Liver (tissue), 9 donors: Measurements from ENCODE around the gene SRP14. TPM values are rescaled to one million over a fixed set of nuclear protein-coding genes. Genes with fewer than 3 reads are reported as not detected.

Experiments used
- DNase-seq: peaks from one replicate; pipeline ENCODE4 v3.0.0-alpha.2; 2017; ENCODE audit warnings: low spot score
- H3K27ac ChIP-seq, 2 donors: one replicate each; pipeline ENCODE4 v1.7.0; 2013; ENCODE audit warnings: inconsistent platforms in 2 of 2, low read length in 2 of 2, control low read depth in 1 of 2, low read depth in 1 of 2, mild to moderate bottlenecking in 1 of 2
- H3K27me3 ChIP-seq, 4 donors: one replicate each; pipeline versions ENCODE4 v1.6.1 to v1.7.0; 2013; ENCODE audit warnings: low read length in 3 of 4, inconsistent platforms in 1 of 4, mild to moderate bottlenecking in 1 of 4, moderate library complexity in 1 of 4; ENCODE audit not compliant: control insufficient read depth in 4 of 4, insufficient read depth in 4 of 4
- H3K36me3 ChIP-seq, 4 donors: one replicate each; pipeline versions ENCODE4 v1.6.1 to v1.7.0; 2013; ENCODE audit warnings: low read length in 3 of 4, mild to moderate bottlenecking in 3 of 4, low read depth in 1 of 4, moderate library complexity in 1 of 4; ENCODE audit not compliant: control insufficient read depth in 4 of 4, insufficient read depth in 3 of 4
- H3K4me1 ChIP-seq, 4 donors: one replicate each; pipeline versions ENCODE4 v1.6.1 to v1.7.0; 2013; ENCODE audit warnings: low read length in 3 of 4, mild to moderate bottlenecking in 3 of 4, moderate library complexity in 1 of 4; ENCODE audit not compliant: control insufficient read depth in 4 of 4, insufficient read depth in 4 of 4
- H3K4me3 ChIP-seq, 3 donors: one replicate each; pipeline versions ENCODE4 v1.6.1 to v1.7.0; 2013; ENCODE audit warnings: low read length in 3 of 3, control low read depth in 1 of 3, low read depth in 1 of 3, mild to moderate bottlenecking in 1 of 3
- H3K9ac ChIP-seq, 2 donors: one replicate each; pipeline ENCODE4 v1.7.0; 2013; ENCODE audit warnings: low read length in 2 of 2, mild to moderate bottlenecking in 2 of 2, moderate library complexity in 2 of 2, control low read depth in 1 of 2, low read depth in 1 of 2
- H3K9me3 ChIP-seq, 4 donors: one replicate each; pipeline versions ENCODE4 v1.6.1 to v1.7.0; 2013; ENCODE audit warnings: low read length in 3 of 4; ENCODE audit not compliant: control insufficient read depth in 4 of 4
- EGR1 ChIP-seq, 2 donors: IDR thresholded peaks; 2 replicates each; pipeline ENCODE4 v1.6.1; 2016 to 2018; ENCODE audit warnings: antibody characterized with exemption in 2 of 2, low read depth in 2 of 2
- FOXA1 ChIP-seq: IDR thresholded peaks from 2 replicates; pipeline ENCODE4 v1.6.1; 2016; ENCODE audit warnings: antibody characterized with exemption
- FOXA2 ChIP-seq: IDR thresholded peaks from 2 replicates; pipeline ENCODE4 v1.6.1; 2016; ENCODE audit warnings: antibody characterized with exemption
- GABPA ChIP-seq, 2 donors: IDR thresholded peaks in 1 of 2; conservative IDR thresholded peaks in 1 of 2; 2 replicates each; pipeline ENCODE4 v1.6.1; 2016; ENCODE audit warnings: antibody characterized with exemption in 2 of 2, mild to moderate bottlenecking in 1 of 2, moderate library complexity in 1 of 2
- HNF4A ChIP-seq, 2 donors: conservative IDR thresholded peaks; 2 replicates each; pipeline ENCODE4 v1.6.1; 2016; ENCODE audit warnings: antibody characterized with exemption in 2 of 2, mild to moderate bottlenecking in 2 of 2
- HNF4G ChIP-seq: IDR thresholded peaks from 2 replicates; pipeline ENCODE4 v1.6.1; 2016; ENCODE audit warnings: antibody characterized with exemption
- JUND ChIP-seq, 2 donors: IDR thresholded peaks; 2 replicates each; pipeline ENCODE4 v1.6.1; 2016; ENCODE audit warnings: antibody characterized with exemption in 2 of 2
- NR2F2 ChIP-seq: IDR thresholded peaks from 2 replicates; pipeline ENCODE4 v1.6.1; 2016; ENCODE audit warnings: antibody characterized with exemption
- RXRA ChIP-seq, 2 donors: IDR thresholded peaks; 2 replicates each; pipeline ENCODE4 v1.6.1; 2017 to 2018; ENCODE audit warnings: antibody characterized with exemption in 2 of 2, mild to moderate bottlenecking in 1 of 2
- SP1 ChIP-seq: IDR thresholded peaks from 2 replicates; pipeline ENCODE4 v1.6.1; 2018; ENCODE audit warnings: antibody characterized with exemption, mild to moderate bottlenecking
- TAF1 ChIP-seq: conservative IDR thresholded peaks from 2 replicates; pipeline ENCODE4 v1.6.1; 2016; ENCODE audit warnings: antibody characterized with exemption, mild to moderate bottlenecking
- YY1 ChIP-seq: IDR thresholded peaks from 2 replicates; pipeline ENCODE4 v1.6.1; 2016; ENCODE audit warnings: antibody characterized with exemption, mild to moderate bottlenecking
- WGBS: extraction: QIAGEN DNeasy Blood & Tissue Kit; methylation state at CpG from one replicate; pipeline ENCODE4 v1.1.7; 2013; 5-methylcytosine and 5-hydroxymethylcytosine counted together
- polyA plus RNA-seq, 2 donors: library from polyadenylated mRNA; stranded (reverse) in 1 of 2; unstranded in 1 of 2; fragments of 200-250 nt in 1 of 2; fragments of >200 nt in 1 of 2; fragmentation: Nextera tagmentation in 1 of 2; extraction: Ambion mirVana in 1 of 2; gene quantifications; one replicate each; pipeline versions ENCODE4 v1.2.1 to v1.2.3, GENCODE V29; 2013 to 2015
- total RNA-seq, 2 donors: library from RNA; depleted of rRNA; stranded (reverse); fragments of >200 nt; gene quantifications; one replicate each; pipeline ENCODE4 v1.2.3, GENCODE V29; 2014
- TF ChIP-seq, protein P1 (sequence below): IDR thresholded peaks from 2 replicates; pipeline ENCODE4 v1.6.1; 2016; ENCODE audit warnings: antibody characterized with exemption, mild to moderate bottlenecking
- TF ChIP-seq, protein P2 (sequence below): fragments of 150-350 bp; IDR thresholded peaks from 2 replicates; pipeline ENCODE4 v1.5.1; 2017; ENCODE audit warnings: improper control_type of control experiment, low read depth, low read length; ENCODE audit not compliant: missing input control
- TF ChIP-seq, protein P3 (sequence below): IDR thresholded peaks from 2 replicates; pipeline ENCODE4 v1.6.1; 2016; ENCODE audit warnings: antibody characterized with exemption
- TF ChIP-seq, protein P4 (sequence below): IDR thresholded peaks from 2 replicates; pipeline ENCODE4 v1.6.1; 2016; ENCODE audit warnings: antibody characterized with exemption
- TF ChIP-seq, protein P5 (sequence below): IDR thresholded peaks from 2 replicates; pipeline ENCODE4 v1.6.1; 2016; ENCODE audit warnings: antibody characterized with exemption
- donor health status: healthy.
- donor health status: healthy.
- donor health status: healthy.
- donor health status: healthy.
- donor health status: healthy.

The SRP14 gene
- total and polyA plus RNA-seq, 4 donors: 67.2 to 357 (median 116) TPM

DNA sequence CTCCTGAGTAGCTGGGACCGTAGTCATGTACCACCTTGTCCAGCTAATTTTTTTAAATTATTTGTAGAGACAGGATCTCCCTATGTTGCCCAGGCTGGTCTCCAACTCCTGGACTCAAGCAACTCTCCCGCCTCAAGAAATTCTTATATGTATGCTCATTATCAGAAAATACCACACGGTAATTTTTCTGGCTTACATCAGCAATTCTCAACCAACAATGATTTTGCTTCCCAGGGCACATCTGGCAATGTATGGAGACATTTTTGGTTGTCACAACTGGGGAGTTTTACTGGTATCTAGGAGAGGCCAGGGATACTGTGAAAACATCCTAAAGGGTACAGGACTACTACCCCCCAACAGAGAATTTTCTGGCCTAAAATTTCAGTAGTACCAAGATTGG lies 10.8 kb downstream of the SRP14 start:
- Histone ChIP-seq H3K36me3 (peaks cover 8 to 69% (median 46%) of the 10 kb centered on the region in 4 donors), H3K27ac (no peak overlapping the region), H3K4me1 (no peaks in the 10 kb centered on the region), H3K27me3 (no peaks in the 10 kb centered on the region), H3K9me3 (no peaks in the 10 kb centered on the region), H3K4me3 (no peak overlapping the region), H3K9ac (no peak overlapping the region)
- 89% methylated on average over 3 of the region's 3 CpGs for WGBS
- DNase-seq: no peak
- TF ChIP-seq FOXA1 (no peak), JUND (IDR thresholded peaks at IDR 0.05) (no peak), TAF1 (no peak), HNF4A (conservative IDR thresholded peaks at IDR 0.05) (no peak), YY1 (no peak), FOXA2 (no peak), EGR1 (IDR thresholded peaks at IDR 0.05; ENCODE audit: low read depth in 2 of 2) (no peak), HNF4G (no peak), RXRA (IDR thresholded peaks at IDR 0.05) (no peak), GABPA (IDR thresholded peaks at IDR 0.05 in 1 of 2, conservative IDR thresholded peaks at IDR 0.05 in 1 of 2) (no peak), SP1 (no peak), NR2F2 (no peak)
- TF ChIP-seq, protein P1, sequence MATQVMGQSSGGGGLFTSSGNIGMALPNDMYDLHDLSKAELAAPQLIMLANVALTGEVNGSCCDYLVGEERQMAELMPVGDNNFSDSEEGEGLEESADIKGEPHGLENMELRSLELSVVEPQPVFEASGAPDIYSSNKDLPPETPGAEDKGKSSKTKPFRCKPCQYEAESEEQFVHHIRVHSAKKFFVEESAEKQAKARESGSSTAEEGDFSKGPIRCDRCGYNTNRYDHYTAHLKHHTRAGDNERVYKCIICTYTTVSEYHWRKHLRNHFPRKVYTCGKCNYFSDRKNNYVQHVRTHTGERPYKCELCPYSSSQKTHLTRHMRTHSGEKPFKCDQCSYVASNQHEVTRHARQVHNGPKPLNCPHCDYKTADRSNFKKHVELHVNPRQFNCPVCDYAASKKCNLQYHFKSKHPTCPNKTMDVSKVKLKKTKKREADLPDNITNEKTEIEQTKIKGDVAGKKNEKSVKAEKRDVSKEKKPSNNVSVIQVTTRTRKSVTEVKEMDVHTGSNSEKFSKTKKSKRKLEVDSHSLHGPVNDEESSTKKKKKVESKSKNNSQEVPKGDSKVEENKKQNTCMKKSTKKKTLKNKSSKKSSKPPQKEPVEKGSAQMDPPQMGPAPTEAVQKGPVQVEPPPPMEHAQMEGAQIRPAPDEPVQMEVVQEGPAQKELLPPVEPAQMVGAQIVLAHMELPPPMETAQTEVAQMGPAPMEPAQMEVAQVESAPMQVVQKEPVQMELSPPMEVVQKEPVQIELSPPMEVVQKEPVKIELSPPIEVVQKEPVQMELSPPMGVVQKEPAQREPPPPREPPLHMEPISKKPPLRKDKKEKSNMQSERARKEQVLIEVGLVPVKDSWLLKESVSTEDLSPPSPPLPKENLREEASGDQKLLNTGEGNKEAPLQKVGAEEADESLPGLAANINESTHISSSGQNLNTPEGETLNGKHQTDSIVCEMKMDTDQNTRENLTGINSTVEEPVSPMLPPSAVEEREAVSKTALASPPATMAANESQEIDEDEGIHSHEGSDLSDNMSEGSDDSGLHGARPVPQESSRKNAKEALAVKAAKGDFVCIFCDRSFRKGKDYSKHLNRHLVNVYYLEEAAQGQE: no peak
- TF ChIP-seq, protein P2, sequence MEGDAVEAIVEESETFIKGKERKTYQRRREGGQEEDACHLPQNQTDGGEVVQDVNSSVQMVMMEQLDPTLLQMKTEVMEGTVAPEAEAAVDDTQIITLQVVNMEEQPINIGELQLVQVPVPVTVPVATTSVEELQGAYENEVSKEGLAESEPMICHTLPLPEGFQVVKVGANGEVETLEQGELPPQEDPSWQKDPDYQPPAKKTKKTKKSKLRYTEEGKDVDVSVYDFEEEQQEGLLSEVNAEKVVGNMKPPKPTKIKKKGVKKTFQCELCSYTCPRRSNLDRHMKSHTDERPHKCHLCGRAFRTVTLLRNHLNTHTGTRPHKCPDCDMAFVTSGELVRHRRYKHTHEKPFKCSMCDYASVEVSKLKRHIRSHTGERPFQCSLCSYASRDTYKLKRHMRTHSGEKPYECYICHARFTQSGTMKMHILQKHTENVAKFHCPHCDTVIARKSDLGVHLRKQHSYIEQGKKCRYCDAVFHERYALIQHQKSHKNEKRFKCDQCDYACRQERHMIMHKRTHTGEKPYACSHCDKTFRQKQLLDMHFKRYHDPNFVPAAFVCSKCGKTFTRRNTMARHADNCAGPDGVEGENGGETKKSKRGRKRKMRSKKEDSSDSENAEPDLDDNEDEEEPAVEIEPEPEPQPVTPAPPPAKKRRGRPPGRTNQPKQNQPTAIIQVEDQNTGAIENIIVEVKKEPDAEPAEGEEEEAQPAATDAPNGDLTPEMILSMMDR: no peak
- TF ChIP-seq, protein P3, sequence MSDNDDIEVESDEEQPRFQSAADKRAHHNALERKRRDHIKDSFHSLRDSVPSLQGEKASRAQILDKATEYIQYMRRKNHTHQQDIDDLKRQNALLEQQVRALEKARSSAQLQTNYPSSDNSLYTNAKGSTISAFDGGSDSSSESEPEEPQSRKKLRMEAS: no peak
- TF ChIP-seq, protein P4, sequence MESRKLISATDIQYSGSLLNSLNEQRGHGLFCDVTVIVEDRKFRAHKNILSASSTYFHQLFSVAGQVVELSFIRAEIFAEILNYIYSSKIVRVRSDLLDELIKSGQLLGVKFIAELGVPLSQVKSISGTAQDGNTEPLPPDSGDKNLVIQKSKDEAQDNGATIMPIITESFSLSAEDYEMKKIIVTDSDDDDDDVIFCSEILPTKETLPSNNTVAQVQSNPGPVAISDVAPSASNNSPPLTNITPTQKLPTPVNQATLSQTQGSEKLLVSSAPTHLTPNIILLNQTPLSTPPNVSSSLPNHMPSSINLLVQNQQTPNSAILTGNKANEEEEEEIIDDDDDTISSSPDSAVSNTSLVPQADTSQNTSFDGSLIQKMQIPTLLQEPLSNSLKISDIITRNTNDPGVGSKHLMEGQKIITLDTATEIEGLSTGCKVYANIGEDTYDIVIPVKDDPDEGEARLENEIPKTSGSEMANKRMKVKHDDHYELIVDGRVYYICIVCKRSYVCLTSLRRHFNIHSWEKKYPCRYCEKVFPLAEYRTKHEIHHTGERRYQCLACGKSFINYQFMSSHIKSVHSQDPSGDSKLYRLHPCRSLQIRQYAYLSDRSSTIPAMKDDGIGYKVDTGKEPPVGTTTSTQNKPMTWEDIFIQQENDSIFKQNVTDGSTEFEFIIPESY: no peak
- TF ChIP-seq, protein P5, sequence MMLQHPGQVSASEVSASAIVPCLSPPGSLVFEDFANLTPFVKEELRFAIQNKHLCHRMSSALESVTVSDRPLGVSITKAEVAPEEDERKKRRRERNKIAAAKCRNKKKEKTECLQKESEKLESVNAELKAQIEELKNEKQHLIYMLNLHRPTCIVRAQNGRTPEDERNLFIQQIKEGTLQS: no peak
